ENCODE results near the gene NOG. TPM values are rescaled to one million over a fixed set of nuclear protein-coding genes. Genes with fewer than 3 reads are reported as not detected.

Gene NOG
- total RNA-seq, 1 experiment from 2014 or later = 9.2 TPM

DNA sequence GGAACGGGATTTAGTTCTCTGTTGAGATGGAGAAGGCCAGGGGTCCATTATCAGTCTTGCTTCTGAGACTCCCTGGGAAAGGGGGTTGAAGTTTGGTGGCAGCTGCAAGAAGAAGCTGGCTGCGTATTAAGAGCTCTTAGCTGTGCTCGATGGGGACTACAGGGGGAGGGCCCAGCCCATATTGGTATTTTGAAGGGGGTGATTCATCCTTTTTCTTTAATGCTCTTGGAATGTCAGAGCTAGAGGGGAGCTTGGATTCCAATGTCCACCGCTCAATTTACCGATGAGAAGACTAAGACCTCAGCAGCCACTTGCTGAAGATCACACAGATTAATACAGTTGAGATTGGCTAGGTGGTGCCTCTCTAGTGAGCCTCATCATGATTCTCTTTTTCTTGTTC, 5.0 kb downstream of the NOG start:
- H3K9me3 ChIP-seq (ENCODE audit: control insufficient read depth, insufficient read depth, low read depth, low read length) = no peaks in the 10 kb centered on the region
- H3K4me1 ChIP-seq (ENCODE audit: control insufficient read depth, insufficient read depth, low read length) = peaks cover 16% of the 10 kb centered on the region
- no peak for DNase-seq (ENCODE audit: low read depth, low spot score)
- H3K27me3 ChIP-seq (ENCODE audit: control insufficient read depth, insufficient read depth, low read length) = no peaks in the 10 kb centered on the region; the same call in 1 of the 2 replicates
- ChIA-PET CTCF (interaction anchor here (1.0 kb wide), 1 partner anchor 118 kb away, joined by 5 read pairs; no protein-coding TSS in a partner anchor), POLR2A (no interaction called here)
- H3K4me3 ChIP-seq (ENCODE audit: low read depth in 2 of 2, low read length in 2 of 2) = no peak overlapping the region
- TF ChIP-seq POLR2AphosphoS5 (IDR thresholded peaks at IDR 0.05; ENCODE audit: low read depth, low read length) = no peak
- no peak for TF ChIP-seq TCF7L2 (IDR thresholded peaks at IDR 0.05; ENCODE audit: low read depth, low read length)
- TF ChIP-seq, protein P1, sequence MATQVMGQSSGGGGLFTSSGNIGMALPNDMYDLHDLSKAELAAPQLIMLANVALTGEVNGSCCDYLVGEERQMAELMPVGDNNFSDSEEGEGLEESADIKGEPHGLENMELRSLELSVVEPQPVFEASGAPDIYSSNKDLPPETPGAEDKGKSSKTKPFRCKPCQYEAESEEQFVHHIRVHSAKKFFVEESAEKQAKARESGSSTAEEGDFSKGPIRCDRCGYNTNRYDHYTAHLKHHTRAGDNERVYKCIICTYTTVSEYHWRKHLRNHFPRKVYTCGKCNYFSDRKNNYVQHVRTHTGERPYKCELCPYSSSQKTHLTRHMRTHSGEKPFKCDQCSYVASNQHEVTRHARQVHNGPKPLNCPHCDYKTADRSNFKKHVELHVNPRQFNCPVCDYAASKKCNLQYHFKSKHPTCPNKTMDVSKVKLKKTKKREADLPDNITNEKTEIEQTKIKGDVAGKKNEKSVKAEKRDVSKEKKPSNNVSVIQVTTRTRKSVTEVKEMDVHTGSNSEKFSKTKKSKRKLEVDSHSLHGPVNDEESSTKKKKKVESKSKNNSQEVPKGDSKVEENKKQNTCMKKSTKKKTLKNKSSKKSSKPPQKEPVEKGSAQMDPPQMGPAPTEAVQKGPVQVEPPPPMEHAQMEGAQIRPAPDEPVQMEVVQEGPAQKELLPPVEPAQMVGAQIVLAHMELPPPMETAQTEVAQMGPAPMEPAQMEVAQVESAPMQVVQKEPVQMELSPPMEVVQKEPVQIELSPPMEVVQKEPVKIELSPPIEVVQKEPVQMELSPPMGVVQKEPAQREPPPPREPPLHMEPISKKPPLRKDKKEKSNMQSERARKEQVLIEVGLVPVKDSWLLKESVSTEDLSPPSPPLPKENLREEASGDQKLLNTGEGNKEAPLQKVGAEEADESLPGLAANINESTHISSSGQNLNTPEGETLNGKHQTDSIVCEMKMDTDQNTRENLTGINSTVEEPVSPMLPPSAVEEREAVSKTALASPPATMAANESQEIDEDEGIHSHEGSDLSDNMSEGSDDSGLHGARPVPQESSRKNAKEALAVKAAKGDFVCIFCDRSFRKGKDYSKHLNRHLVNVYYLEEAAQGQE (IDR thresholded peaks at IDR 0.05; ENCODE audit: insufficient read depth in 1 of 2, low read depth in 2 of 2, low read length in 1 of 2) = no peak
- no peak for TF ChIP-seq SIN3A (IDR thresholded peaks at IDR 0.05; ENCODE audit: borderline replicate concordance, insufficient read depth, low read depth, low read length)
- intact Hi-C loops (cut with micrococcal nuclease; ENCODE audit: unreplicated experiment) = no loop called here
- H3K36me3 ChIP-seq (ENCODE audit: control insufficient read depth, insufficient read depth, low read length) = no peaks in the 10 kb centered on the region
- in situ Hi-C loops (cut with HindIII; ENCODE audit: low pct_unique_long_range_greater_than_20kb, low sequenced_read_pairs) = no loop called here
- BruUV-seq (replicated peaks) = no TSS peak
- H3K27ac ChIP-seq (ENCODE audit: low read length) = no peak overlapping the region
- no peak for ATAC-seq

DNA sequence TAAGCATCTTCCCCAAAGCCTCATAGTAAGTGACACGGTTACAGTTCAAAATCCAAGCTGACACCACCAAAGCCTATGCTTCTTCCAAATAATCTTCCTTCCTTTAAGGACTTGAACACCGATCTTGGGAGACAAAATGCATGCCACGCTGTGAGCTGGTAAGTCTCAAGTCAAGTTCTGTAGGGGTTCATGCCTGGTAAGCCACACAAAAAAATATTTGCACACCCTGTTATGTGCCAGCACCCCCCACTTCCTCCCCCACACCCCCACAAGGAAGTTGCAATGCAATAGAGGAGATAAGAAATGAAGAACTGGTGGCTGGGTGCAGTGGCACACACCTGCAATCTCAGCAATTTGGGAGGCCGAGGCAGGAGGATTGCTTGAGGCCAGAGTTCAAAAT, 5.6 kb downstream of the NOG start:
- H3K27me3 ChIP-seq (ENCODE audit: control insufficient read depth, insufficient read depth, low read length) = no peaks in the 10 kb centered on the region; the same call in 1 of the 2 replicates
- H3K27ac ChIP-seq (ENCODE audit: low read length) = no peak overlapping the region
- BruUV-seq (replicated peaks) = no TSS peak
- intact Hi-C loops (cut with micrococcal nuclease; ENCODE audit: unreplicated experiment) = no loop called here
- ChIA-PET POLR2A (no interaction called here), CTCF (interaction anchor here (1.0 kb wide), 1 partner anchor 117 kb away, joined by 5 read pairs; no protein-coding TSS in a partner anchor)
- H3K4me3 ChIP-seq (ENCODE audit: low read depth in 2 of 2, low read length in 2 of 2) = no peak overlapping the region
- peaks cover 16% of the 10 kb centered on the region for H3K4me1 ChIP-seq (ENCODE audit: control insufficient read depth, insufficient read depth, low read length)
- in situ Hi-C loops (cut with HindIII; ENCODE audit: low pct_unique_long_range_greater_than_20kb, low sequenced_read_pairs) = no loop called here
- H3K36me3 ChIP-seq (ENCODE audit: control insufficient read depth, insufficient read depth, low read length) = no peaks in the 10 kb centered on the region
- H3K9me3 ChIP-seq (ENCODE audit: control insufficient read depth, insufficient read depth, low read depth, low read length) = no peaks in the 10 kb centered on the region
- ATAC-seq (no peak), DNase-seq (ENCODE audit: low read depth, low spot score) (no peak)
- TF ChIP-seq, protein P1 (IDR thresholded peaks at IDR 0.05; ENCODE audit: insufficient read depth in 1 of 2, low read depth in 2 of 2, low read length in 1 of 2) = no peak
- TF ChIP-seq TCF7L2 (IDR thresholded peaks at IDR 0.05; ENCODE audit: low read depth, low read length) (no peak), POLR2AphosphoS5 (IDR thresholded peaks at IDR 0.05; ENCODE audit: low read depth, low read length) (no peak), SIN3A (IDR thresholded peaks at IDR 0.05; ENCODE audit: borderline replicate concordance, insufficient read depth, low read depth, low read length) (no peak)
- TF ChIP-seq, protein P2, sequence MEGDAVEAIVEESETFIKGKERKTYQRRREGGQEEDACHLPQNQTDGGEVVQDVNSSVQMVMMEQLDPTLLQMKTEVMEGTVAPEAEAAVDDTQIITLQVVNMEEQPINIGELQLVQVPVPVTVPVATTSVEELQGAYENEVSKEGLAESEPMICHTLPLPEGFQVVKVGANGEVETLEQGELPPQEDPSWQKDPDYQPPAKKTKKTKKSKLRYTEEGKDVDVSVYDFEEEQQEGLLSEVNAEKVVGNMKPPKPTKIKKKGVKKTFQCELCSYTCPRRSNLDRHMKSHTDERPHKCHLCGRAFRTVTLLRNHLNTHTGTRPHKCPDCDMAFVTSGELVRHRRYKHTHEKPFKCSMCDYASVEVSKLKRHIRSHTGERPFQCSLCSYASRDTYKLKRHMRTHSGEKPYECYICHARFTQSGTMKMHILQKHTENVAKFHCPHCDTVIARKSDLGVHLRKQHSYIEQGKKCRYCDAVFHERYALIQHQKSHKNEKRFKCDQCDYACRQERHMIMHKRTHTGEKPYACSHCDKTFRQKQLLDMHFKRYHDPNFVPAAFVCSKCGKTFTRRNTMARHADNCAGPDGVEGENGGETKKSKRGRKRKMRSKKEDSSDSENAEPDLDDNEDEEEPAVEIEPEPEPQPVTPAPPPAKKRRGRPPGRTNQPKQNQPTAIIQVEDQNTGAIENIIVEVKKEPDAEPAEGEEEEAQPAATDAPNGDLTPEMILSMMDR (IDR thresholded peaks at IDR 0.05) = no peak; the same call in 1 of the 2 replicates

All from Panc1 (cell line).